GM12864 (cell line): ENCODE data around the gene COQ8B.

Experiments used
- DNase-seq: peaks from one replicate; pipeline ENCODE4 v3.0.0-alpha.2; 2011; ENCODE audit warnings: low read depth
- H3K4me3 ChIP-seq: 2 replicates; pipeline ENCODE4 v1.5.1; 2011; ENCODE audit warnings: mild to moderate bottlenecking, low read depth, low read length, control low read depth
- CTCF ChIP-seq: IDR thresholded peaks from 2 replicates; pipeline ENCODE4 v1.5.1; 2011; ENCODE audit warnings: low read depth, mild to moderate bottlenecking, moderate library complexity, low read length, control low read depth, inconsistent platforms; ENCODE audit errors: missing control alignments

The COQ8B gene

GRCh38 chr19:40750058-40750873 lies 33.6 kb upstream of the COQ8B start, which contains the start of gene ACTMAP:
Gene ACTMAP, minus strand, starts transcription at chr19:40750477. Its CDS starts 674 bp downstream, at chr19:40749803.
- no peak for TF ChIP-seq CTCF
- H3K4me3 ChIP-seq: peak within 1 kb of the TSS; percentile 77
- peak; percentile 99 for DNase-seq

GRCh38 chr19:40747536-40747935 lies 30.9 kb upstream of the COQ8B start:
- H3K4me3 ChIP-seq: no peak overlapping the region
- TF ChIP-seq CTCF: no peak
- no peak for DNase-seq

- DNase-seq: no peak
- no peak for TF ChIP-seq CTCF
- no peak overlapping the region for H3K4me3 ChIP-seq
Measured at GRCh38 chr19:40745402-40745780, 28.7 kb upstream of the COQ8B start.

- DNase-seq: no peak
Measured at GRCh38 chr19:40744554-40745401, 28.1 kb upstream of the COQ8B start.

GRCh38 chr19:40743926-40744325 lies 27.2 kb upstream of the COQ8B start:
- TF ChIP-seq CTCF: no peak
- DNase-seq: no peak
- no peak overlapping the region for H3K4me3 ChIP-seq

More at GRCh38 chr19:40744554-40745401, 28.1 kb upstream of the COQ8B start:
- TF ChIP-seq CTCF: peak; percentile 45
- H3K4me3 ChIP-seq: no peak overlapping the region

- no peak for DNase-seq
- no peak for TF ChIP-seq CTCF
- H3K4me3 ChIP-seq: no peak overlapping the region
Measured at GRCh38 chr19:40742886-40743285, 26.2 kb upstream of the COQ8B start.
